Activated CD4-positive, alpha-beta T cell treated with anti-CD3 and anti-CD28 coated beads for 48 hours (primary cell): ENCODE data around the gene TRIM44.
"Not testable (repeated sequence)": the region's sequence is repeated elsewhere in the genome, so short reads cannot be mapped to it uniquely, and the experiment has no call there.

Experiments used
- DNase-seq: peaks from one replicate; pipeline ENCODE4 v3.0.0-alpha.2; 2020

Gene TRIM44

DNA sequence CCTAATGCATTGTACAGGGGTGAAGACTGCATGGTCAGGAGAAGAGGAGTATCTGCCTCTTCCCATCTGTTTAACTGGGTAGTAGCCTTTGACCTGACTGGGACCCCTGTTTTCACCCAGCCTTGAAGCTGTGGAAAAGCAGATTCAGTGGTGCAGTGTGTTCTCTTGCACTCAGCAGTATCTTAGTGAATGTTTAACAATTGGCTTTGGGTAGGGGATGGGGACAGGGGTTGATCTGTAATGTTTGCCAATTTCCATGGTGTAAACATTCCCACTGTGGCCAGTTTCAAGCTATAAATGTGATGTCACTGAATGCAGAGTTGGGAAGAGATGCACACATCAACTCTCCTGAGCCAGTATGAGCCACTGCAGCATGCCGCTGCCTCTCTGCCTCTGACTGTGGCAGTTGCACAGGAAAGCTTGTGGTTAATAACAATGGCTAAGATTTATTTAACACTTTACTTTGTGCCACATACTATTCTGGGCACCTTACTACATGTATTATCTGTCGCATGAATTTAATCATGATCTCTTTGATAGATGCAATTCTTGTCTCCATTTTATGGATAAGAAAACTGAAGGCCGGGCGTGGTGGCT is 28.6 kb upstream of the TRIM44 start:
- DNase-seq = no peak

DNA sequence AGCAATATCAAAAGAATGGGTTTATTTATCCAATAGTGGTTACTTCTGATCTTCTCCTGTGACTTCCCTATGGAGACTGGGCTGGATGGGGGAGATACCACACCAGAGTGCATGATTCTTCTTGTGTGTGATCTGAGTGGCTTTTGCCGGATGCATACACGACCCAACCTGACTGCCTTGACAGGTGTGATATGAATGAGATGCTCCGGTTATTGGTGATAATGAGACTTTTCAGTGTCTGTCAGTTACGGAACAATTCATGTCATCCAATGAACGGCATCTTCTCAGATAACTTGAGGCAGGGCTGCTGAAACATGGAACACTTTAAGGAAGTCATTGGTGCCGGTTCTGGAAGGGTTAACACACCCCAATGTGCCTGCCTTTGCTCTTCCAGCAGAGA is 26.6 kb upstream of the TRIM44 start:
- DNase-seq = no peak

DNA sequence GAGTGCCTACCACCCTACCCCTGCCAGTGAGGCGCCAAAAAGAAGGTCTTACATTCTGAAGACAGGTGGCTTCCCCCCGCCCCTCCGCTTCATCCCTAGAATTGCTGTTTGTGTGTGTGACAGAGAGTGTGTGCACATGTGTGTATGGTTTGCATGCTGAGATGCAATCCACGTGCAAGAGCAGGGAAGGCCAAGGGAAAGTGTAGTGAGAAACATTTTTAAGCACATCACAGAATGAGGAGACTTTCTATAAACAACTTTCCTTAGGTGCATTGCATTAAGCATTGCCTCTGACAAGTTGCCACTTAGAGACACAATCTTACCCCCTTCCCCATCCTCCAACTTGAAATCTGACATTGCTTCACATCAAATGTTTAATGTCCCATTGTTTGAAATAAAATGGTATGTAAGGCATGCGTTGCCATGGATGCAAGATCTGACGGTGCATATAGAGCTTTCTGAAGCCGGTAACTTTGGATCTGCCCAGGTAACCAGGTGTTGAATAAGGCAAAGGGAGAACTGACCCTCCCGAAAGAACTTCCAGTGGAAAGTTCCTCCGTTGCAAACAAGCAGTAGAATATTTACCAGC is 22.9 kb upstream of the TRIM44 start:
- DNase-seq = no peak

DNA sequence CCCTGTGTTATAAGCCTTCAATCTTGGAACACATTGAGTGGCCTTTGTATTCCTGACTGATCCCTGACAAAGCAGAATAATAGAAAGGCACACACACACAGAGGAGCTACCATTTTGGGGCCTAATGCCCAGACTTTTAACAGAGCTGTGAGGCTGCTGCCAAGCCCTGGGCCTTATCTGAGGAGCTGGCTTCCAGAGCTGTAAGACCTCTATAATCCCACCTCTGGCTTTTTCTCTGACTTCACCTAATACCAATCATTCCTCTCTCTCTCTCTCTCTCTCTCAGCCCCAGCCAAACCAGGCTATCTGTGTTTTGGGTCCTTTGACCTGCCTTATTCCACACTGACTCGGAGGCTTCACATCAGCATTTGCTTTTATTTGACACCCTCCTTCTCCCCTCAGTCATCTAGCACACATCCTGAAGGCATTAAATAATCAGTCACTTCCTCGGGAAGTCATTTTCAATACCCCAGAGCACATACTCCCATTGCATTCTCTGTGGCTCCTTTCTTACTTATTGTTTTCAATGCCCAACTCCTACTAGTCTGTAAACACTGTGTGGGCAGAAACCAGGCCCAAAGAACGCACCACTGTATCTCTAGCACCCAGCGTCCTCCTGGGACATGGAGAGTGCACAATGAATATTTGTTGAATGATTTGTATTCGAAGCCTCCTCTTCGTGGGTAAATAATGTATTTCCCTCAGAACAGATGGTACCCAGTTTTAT is 21.2 kb upstream of the TRIM44 start:
- no peak for DNase-seq

DNA sequence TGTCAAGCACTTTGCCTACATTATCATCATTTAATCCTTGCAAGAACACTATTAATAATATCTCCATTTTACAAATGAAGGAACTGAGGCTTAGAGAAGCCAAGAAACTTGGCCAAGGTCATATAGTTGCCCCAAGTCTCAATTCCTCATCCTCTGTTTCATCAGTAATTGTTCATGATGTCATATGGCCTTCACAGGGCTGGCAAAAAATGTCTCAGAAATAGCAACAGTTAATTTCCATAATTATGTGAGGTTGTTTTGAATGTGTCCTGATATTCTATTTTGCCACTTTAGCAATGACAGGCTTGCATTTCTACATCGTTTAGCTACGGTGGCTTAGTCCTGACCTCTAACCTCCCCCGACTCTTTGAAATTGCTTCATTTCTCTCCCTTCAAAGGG is 20.6 kb upstream of the TRIM44 start:
- no peak for DNase-seq

DNA sequence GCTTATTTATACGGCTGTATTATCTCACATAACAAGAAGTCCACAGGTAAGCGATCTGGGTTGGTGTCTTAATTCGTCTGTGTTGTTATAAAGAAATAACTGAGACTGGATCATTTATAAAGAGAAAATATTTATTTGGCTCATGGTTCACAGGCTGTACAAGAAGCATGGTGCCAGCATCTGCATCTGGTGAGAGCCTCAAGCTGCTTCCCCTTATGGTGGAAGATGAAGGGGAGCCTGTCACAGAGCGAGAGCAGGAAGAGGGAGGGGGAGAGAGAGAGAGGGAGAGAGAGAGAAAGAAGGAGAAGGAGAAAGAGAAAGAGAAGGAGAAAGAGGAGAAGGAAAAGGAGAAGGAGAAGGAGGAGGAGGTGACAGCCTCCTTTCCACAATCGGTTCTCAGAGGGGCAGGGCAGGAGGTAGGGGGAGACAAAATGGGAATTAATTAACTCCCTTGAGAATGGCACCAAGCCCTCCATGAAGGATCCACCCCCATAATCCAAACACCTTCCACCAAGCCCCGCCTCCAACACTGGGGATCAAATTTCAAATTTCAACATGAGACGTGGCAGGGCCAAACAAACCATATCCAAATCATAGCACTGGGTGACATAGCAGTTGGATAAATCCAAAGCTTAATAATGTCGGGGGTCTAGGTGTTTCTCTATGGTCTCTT is 15.0 kb upstream of the TRIM44 start:
- no peak for DNase-seq

DNA sequence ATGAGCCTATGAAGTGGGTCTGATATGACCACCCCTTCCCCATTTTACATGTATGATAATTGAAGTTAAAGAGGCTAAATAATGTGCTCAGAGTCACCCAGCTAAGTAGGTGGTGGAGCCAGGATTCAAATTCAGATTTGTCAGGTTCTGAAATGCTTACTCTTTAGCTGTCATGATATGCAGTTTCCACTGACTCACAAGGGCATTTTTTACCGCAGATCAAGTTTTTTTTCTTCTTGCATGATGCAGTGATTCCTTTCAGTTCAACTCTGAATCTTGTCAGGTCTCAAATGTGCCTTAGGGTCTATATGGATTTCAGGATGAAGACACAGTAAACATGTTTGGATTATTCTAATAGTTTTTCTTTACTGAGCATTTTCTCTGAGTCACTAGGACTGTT is 12.6 kb upstream of the TRIM44 start:
- DNase-seq = peak; percentile 20

DNA sequence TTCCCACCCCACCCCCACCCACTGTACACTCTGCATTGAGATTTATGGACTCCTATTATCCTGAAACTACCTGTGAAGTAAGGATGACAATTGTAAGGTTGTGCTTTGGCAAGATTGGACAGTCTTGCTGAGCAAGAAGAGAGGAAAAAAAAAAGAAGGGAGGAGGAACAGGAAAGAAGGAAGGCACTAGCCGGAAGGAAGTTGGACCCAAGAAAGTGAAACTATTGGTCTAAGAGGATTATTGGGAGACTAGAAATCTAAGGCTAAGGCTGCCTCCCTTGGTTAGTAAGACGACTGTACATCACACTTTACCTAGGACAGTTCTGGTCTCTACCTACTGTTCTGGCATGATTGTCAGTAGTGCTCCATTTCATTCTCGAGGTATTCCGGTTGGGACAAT is 12.1 kb upstream of the TRIM44 start:
- DNase-seq = no peak

DNA sequence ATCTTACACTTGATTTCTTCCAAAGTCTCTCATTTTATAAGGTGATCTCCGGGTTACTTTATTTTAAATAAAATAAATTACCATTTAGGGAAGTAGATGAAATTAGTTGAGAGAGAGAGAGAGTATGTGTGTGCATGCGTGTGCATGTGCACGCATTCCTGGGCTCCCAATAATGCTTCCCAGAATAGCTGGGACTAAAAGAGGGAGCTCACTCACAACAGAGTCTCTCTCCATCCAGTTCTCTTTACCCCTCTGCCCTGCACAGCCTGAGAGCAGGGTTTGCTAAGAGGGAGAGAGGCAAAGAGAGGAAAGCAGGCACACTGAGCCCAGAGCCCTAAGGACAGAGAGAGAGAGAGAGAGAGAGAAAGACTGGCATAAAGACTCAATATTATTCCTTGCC is 11.3 kb upstream of the TRIM44 start:
- DNase-seq = no peak

DNA sequence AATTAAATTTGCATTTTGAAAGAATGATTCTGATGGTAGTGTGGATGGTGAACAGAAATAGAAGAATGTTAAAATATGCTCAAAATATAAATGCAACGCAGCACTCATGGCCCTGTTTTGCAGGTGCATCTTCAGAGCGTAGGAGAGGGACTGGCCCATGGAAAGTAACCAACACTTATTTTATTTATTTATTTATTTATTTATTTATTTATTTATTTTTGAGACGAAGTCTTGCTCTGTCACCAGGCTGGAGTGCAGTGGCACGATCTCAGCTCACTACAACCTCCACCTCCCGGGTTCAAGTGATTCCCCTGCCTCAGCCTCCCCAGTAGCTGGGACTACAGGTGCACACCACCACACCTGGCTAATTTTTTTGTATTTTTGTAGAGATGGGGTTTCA is 9.8 kb upstream of the TRIM44 start:
- DNase-seq = not testable (repeated sequence)

DNA sequence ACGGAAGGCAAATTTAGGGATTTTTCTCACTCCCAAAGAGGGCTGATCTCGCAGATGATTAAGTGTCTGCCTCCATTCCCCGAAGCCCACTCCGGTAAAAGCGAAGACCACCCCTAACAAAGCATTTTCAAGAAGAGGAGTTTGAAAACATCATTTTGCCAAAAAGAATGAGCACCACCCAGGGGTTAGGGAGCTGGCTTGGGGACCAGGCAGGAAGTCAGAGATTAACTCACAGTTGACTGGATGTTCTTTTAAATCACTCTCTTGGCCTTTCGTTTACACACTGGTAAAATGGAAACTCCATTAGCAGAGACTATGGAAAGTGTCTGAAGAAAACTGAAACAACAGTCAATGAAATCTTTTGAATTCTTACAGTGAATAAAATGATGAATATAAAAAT is 7.9 kb upstream of the TRIM44 start:
- no peak for DNase-seq

DNA sequence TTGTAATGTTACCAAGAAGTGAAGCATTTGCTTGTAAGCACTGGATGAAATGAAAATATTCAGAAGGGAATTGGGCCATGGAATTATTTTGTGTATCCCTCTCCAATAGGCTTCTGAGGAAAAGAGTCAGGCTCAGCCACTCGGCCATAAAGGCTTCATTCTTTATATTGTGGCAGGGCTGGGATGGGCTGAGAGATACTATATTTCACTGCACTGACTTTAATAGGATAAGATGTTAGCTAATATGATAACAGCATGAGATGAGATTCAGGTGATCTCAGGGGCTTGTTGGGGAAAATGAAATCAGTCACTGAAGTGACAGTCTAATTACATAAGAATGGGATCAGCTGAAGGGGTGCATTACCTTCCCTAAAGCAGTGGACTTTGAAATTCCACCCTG is 7.3 kb upstream of the TRIM44 start:
- no peak for DNase-seq

DNA sequence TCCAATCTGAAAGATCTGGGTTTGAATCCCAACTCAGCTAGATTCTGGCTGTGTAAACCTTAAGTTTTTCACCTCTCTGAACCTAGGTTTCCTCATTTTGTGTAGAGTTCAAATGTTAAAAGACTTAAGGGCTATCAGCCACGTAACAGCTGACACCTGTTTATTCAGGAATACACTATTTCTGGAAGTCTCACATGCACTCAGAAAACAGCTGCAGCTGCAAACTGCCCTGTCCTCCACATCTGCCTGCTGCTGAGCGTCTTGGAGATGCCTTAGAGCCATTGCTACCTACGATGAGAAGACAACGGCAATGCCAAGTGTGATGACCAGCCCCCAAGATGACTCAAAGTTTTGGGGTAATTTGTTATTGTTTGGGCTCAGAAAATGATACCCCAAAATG is 6.7 kb upstream of the TRIM44 start:
- DNase-seq = no peak

DNA sequence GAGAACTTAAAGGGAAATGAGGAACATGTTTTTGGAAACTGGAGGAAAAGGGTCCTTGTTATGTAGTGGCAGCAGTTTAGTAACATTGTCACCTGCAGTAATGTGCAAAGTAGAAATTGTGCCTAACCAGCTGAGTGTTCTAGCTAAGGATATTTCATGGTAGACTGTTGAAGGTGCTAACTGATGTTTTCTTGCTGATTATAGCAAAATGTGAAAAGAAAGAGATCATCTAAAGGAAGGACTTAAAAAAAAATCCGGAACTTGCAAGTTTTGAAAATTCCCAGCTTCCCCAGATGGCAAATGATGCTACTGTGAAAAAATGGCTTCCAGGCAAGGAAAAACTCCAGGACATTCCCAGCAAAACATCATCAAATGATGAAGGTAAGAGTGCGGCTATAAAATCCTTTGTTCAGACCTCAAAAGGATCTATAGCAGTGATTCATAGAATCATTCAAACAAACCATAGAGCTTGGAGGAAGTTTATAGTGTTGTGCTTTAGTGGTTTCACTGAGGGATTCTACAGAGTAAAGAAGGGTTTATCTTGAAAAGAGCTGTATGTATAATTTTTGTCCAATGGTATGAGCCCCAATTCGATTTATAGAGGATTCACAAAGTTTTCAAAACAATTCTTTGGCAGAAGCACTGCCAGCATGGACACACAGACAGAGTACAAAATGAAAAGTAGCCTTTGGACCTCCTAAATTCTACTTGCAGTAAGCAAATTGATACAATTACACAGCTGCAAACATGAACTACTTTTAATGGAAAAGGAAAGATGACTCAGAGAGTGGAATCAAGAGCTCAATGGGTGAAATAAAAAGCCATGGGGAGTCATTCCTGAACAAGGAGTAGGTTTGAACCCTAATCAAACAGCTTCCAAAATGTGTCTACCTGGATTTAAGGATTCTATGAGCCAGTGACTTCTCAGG is 4.3 kb upstream of the TRIM44 start:
- no peak for DNase-seq

DNA sequence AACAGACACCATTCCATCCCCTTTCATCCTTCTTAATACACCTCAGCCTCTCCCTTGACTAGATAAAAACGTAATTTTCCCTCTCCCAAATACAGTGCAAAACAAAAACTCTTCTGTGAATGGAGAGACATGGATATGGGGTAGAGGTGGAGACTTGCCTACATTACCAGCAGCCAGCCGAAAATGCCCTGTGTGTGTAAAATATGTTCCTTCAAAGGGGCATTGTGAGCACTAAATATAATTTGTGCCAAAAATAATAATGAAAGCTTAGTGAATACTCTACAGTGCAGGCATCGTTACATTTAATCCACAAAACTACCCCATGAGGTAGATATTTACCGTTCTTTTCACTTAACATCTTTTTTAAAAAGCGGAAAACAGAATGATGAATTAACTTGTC is 1.0 kb upstream of the TRIM44 start:
- no peak for DNase-seq

DNA sequence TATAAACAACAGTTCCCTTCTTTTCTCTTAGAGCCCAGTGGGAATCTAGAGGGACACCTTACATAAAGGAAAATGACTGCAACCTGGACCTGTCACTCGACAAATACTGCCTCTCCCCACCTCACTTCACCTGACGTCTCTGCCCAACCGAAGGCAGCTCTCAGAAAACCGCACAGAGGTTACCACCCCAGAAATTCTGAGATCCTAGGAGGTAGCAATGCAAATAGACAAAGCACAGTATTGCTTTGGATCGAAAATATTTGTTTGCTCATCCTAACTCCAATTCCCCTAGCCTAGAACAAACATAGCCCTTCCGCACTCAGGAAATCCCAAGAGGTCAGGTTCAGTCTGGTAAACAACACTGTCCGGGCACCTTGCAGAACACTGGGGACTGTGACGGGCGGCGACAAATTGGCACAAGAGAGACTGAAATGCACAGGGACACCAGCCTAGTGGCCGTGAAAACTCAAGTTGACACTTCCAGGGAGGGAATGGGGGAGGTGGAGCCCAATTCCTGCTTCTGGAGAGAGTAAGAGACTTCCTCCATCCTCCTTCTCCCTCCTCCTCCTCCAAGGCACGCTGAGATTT is 420 bp upstream of the TRIM44 start:
- DNase-seq = no peak

DNA sequence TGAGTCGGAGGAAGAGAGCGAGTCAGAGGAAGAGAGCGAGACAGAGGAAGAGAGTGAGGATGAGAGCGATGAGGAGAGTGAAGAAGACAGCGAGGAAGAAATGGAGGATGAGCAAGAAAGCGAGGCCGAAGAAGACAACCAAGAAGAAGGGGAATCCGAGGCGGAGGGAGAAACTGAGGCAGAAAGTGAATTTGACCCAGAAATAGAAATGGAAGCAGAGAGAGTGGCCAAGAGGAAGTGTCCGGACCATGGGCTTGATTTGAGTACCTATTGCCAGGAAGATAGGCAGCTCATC is 780 bp downstream of the TRIM44 start:
- DNase-seq = no peak

DNA sequence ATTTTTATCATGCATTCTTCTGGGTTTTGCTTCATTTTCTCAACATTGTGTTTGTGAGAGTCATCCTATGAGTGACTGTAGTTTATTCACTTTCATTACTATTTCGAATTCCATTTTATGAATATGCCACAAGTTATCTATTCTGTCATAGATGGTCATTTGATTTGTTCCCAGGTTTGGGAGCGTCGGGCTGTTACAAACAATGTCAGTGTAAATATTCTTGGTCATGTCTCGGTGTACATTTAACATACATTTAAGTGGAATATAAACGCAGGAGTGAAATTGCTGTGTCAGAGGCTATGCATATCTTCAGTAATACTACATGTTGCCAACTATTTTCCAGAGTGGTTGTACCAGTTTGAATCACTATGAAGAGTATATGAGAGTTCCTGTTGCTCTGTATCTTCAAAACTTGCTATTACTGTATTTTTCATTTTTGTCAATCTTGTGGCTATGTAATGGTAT is 2.4 kb downstream of the TRIM44 start:
- no peak for DNase-seq

DNA sequence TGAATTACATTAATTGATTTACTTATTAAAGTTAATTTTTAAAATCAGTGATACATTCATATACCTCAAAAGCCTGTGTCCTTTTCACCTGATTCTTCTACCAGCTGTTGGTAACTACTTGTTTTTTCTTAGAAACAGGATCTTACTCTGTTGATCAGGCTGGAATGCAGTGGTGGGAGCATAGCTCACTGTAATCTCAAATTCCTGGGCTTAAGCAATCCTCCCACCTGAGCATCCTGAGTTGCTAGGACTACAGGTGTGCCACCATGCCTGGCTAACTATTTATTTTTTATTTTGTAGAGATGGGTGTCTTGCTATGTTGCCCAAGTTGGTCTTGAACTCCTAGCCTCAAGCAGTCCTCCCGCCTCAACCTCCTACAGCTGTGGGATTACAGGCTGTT is 4.7 kb downstream of the TRIM44 start:
- no peak for DNase-seq

DNA sequence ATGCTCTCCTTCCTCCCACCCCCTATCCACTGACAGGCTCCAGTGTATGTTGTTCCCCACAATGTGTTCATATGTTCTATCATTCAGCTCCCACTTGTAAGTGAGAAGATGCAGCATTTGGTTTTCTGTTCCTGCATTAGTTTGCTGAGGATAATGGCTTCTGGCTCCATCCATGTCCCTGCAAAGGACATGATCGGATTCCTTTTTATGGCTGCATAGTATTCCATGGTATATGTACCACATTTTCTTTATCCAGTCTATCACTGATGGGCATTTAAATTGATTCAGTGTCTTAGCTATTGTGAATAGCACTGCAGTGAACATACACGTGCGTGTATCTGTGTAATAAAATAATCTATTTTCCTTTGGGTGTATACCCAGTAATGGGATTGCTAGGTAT is 5.8 kb downstream of the TRIM44 start:
- not testable (repeated sequence) for DNase-seq

DNA sequence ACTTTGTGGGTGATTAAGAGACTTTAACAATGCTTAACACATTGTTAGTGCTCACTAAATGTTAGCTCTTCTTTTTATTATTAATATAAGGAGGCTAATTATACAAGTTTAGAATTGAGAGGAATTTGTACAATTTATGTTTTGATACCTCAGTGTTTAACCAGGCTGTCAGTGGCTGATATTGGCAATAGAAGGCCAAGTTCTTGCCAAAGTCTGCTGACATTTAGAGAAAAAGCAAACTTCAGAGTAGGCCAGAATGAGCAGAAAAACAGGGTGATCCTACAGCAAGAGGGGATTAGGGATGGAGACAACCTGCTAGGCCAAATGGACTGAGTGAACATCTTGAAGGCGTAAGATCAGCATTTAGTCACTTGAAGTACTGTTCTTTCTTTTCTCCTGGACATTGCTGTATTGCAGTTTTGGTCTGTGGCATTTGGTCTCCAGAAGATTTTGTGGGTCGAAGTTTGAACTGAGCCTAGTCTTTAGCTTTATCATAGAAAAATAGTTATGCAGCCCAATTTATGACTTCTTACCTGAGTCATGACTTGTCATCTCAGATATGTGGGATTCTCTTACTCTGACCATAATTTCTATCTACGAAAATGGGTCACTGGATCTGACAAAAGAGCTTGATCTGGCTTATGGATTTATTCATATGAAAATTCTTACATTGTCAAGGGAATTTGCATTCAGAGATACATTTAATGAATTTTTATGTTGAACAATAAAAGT is 9.0 kb downstream of the TRIM44 start:
- DNase-seq = no peak

DNA sequence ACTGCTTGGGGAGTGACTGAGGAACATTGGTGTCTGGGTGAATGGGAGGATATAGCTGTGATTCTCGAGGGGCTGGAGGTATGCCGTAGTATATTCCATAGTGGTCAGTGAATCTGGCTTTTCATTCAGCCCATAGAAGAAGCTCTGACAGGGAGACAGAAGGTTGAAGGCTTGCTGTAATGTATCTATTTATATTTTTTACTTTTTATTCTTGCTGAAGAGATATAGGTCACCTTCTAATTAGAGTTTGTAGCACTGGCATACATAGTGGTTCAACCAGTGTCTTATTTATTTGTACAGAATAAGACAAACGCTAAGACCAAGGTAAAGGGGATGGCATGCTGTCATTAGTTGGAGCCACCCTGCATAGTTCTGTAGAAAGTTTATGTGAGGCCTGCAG is 10.0 kb downstream of the TRIM44 start:
- no peak for DNase-seq
